ENCODE data around the gene FGL2. TPM values are rescaled to one million over a fixed set of nuclear protein-coding genes. Genes with fewer than 3 reads are reported as not detected.
A peak's percentile ranks its signal among the peaks of the same experiment; 100 is the strongest.
"Not testable (repeated sequence)": the region's sequence is repeated elsewhere in the genome, so short reads cannot be mapped to it uniquely, and the experiment has no call there.

The FGL2 gene
- total RNA-seq, 1 donor from 2014 or later: 0.53 TPM

GRCh38 chr7:77157446-77157845 lies 42.2 kb downstream of the FGL2 start:
- no peaks in the 10 kb centered on the region for H3K27me3 ChIP-seq (ENCODE audit: control insufficient read depth, insufficient read depth, low read length)
- peak; percentile 33 for DNase-seq (ENCODE audit: low read depth)
- no peak for TF ChIP-seq CTCF (IDR thresholded peaks at IDR 0.05; ENCODE audit: insufficient read depth, low read length, severe bottlenecking)
- no peaks in the 10 kb centered on the region for H3K36me3 ChIP-seq (ENCODE audit: control insufficient read depth, insufficient read depth, low read length)
- no peak for FAIRE-seq
- no peak overlapping the region for H3K4me3 ChIP-seq (ENCODE audit: low read depth, low read length)

GRCh38 chr7:77157034-77157433 lies 42.6 kb downstream of the FGL2 start:
- not testable (repeated sequence) for H3K4me3 ChIP-seq (ENCODE audit: low read depth, low read length); H3K36me3 ChIP-seq (ENCODE audit: control insufficient read depth, insufficient read depth, low read length); H3K27me3 ChIP-seq (ENCODE audit: control insufficient read depth, insufficient read depth, low read length); FAIRE-seq; DNase-seq (ENCODE audit: low read depth)

DNA sequence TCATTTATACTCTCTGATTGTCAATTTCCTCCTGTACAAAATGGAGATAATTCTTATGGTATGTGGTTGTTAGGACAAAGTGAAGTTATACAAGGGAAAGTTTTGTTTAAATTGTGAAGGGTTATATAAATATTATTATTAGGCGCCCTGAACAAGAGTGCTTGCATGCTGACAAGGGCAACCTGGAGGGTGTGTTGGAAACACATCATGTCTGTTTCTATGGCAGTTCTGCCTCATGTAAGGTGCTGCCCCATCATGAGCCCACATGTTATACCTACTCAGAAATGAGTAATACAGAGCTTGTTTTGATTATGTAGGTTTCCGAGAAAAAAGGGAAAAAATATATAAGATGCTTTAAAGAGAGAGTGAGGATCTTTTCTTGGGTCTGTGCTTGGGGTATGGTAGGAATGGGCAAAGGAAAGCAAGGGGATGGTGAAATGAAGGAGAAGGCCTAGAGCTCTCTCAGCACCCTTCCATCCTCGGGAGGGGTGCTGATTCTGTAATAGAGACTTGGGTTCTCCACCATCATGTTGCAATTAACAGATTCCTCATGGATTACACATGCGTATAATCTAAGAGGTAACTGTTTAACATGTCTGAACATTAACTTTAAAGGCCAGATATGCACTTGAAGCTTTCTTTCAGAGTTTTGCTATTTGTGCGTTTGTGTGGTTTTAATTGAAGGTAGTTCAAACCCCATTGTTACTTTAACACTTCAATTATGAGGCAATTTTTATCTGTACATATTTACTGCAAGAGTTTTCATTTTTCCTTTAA lies 43.8 kb downstream of the FGL2 start:
- DNase-seq (ENCODE audit: low read depth): peak; percentile 89
- not testable (repeated sequence) for H3K4me3 ChIP-seq (ENCODE audit: low read depth, low read length); FAIRE-seq; H3K27me3 ChIP-seq (ENCODE audit: control insufficient read depth, insufficient read depth, low read length); H3K36me3 ChIP-seq (ENCODE audit: control insufficient read depth, insufficient read depth, low read length)

DNA sequence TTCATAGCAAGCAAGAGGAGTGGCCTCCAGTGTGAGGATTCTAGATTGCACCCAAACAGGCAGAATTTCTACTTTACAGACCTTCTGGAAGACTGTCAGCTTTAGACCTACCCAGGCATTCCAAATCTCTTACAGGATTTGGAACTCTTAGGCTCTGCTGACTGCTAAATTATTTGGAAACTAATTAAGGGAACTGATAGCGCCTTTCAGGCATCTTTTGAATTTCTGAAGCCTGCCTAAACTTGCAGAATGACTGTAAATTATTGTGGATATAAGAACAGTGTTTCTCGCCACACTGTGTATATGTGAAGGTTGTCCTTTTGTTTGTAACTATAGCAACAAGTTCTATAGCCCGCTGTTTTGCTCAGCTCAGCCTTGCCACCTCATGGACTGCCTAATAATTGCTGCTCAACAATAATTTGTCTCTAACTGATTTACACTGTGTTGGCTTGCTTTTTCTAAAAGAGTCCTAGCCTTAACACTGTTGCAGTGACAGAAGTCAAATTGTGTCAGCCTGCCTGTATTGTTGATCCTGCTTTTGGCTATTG lies 44.6 kb downstream of the FGL2 start:
- DNase-seq (ENCODE audit: low read depth): peak; percentile 85
- H3K36me3 ChIP-seq (ENCODE audit: control insufficient read depth, insufficient read depth, low read length); H3K27me3 ChIP-seq (ENCODE audit: control insufficient read depth, insufficient read depth, low read length); H3K4me3 ChIP-seq (ENCODE audit: low read depth, low read length): not testable (repeated sequence)
- FAIRE-seq: peak; percentile 98

DNA sequence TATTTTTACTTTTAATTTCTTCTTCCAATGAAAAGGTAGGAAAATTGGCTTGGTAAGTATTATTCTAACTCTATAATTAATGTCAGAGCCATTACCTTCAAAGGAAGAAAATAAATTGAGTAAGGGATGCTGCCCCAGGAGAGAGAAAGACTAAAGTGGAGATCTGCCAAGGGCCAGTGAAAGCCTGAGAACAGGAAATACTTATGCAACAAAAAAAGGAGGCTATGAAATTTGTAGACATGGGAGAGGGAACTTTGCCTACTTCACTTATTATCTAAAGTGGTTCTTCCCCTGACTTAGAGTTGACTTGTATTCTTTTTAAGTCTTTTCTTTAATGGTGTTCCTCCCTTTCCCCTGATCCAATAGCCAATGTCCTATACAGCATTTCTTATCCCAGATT lies 47.4 kb downstream of the FGL2 start:
- H3K27me3 ChIP-seq (ENCODE audit: control insufficient read depth, insufficient read depth, low read length); H3K36me3 ChIP-seq (ENCODE audit: control insufficient read depth, insufficient read depth, low read length); DNase-seq (ENCODE audit: low read depth); FAIRE-seq; H3K4me3 ChIP-seq (ENCODE audit: low read depth, low read length): not testable (repeated sequence)

Other genes starting within 250 kb of the FGL2 start
- not detected in 2 replicates for gene SPDYE17, start 167.5 kb downstream of the FGL2 start, total RNA-seq
- 0.13 TPM in 1 of 2 replicates, not detected in the other for gene SPDYE18, start 137.3 kb downstream of the FGL2 start, total RNA-seq
- 2.1 and 2.4 TPM in 2 replicates for gene CCDC146, start 77.2 kb downstream of the FGL2 start, total RNA-seq
- 10.3 and 20.4 TPM in 2 replicates for gene GSAP, start 216.5 kb upstream of the FGL2 start, total RNA-seq

All from bronchial epithelial cell (primary cell).